Keratinocyte (primary cell): ENCODE results near the gene GLUD1. TPM values are rescaled to one million over a fixed set of nuclear protein-coding genes. Genes with fewer than 3 reads are reported as not detected.

ENCODE experiments used
- DNase-seq: peaks from one replicate; pipeline ENCODE4 v3.0.0-alpha.2; 2011; ENCODE audit warnings: low read depth, missing footprints, low spot score
- FAIRE-seq: peaks from 2 replicates; lab custom pipeline; 2011; peaks lifted over from hg19 to GRCh38; lab: Jason Lieb, UNC
- H2AFZ ChIP-seq: 2 replicates; pipeline ENCODE4 v1.6.0; 2012; ENCODE audit warnings: low read length, control low read depth, inconsistent platforms; ENCODE audit not compliant: control insufficient read depth
- H3K27ac ChIP-seq: 2 replicates; pipeline ENCODE4 v1.5.1; 2011; ENCODE audit warnings: low read length; ENCODE audit not compliant: control insufficient read depth, insufficient read depth
- H3K27me3 ChIP-seq: 3 replicates; pipeline ENCODE4 v1.6.0; 2011; ENCODE audit warnings: low read length; ENCODE audit not compliant: control insufficient read depth, insufficient read depth; ENCODE audit errors: extremely low read depth
- H3K36me3 ChIP-seq, 2 experiments: 2 replicates in 1 of 2; 3 replicates in 1 of 2; pipeline ENCODE4 v1.5.1; 2011; ENCODE audit warnings: low read length in 2 of 2, mild to moderate bottlenecking in 1 of 2; ENCODE audit not compliant: control insufficient read depth in 2 of 2, insufficient read depth in 2 of 2; ENCODE audit errors: extremely low read depth in 1 of 2
- H3K4me1 ChIP-seq: 3 replicates; pipeline ENCODE4 v1.5.1; 2011; ENCODE audit warnings: low read length; ENCODE audit not compliant: control insufficient read depth, insufficient read depth; ENCODE audit errors: extremely low read depth
- H3K4me2 ChIP-seq: 3 replicates; pipeline ENCODE4 v1.6.0; 2011; ENCODE audit warnings: low read depth, low read length; ENCODE audit not compliant: control insufficient read depth, insufficient read depth; ENCODE audit errors: extremely low read depth
- H3K4me3 ChIP-seq, 3 experiments: fragments of 200-600 bp in 1 of 3; sonication (generic) in 1 of 3; 2 replicates in 2 of 3; 3 replicates in 1 of 3; pipeline ENCODE4 v1.5.1; 2011 to 2016; ENCODE audit warnings: low read length in 3 of 3, mild to moderate bottlenecking in 3 of 3, control low read depth in 2 of 3, inconsistent platforms in 1 of 3, low read depth in 1 of 3, mixed read lengths in 1 of 3, mixed run types in 1 of 3, moderate library complexity in 1 of 3; ENCODE audit not compliant: control insufficient read depth in 2 of 3, insufficient read depth in 2 of 3; ENCODE audit errors: extremely low read depth in 1 of 3
- H3K79me2 ChIP-seq: 2 replicates; pipeline ENCODE4 v1.6.0; 2012; ENCODE audit warnings: low read length; ENCODE audit not compliant: control insufficient read depth, insufficient read depth
- H3K9ac ChIP-seq: 3 replicates; pipeline ENCODE4 v1.6.0; 2011; ENCODE audit warnings: low read length; ENCODE audit not compliant: control insufficient read depth, insufficient read depth; ENCODE audit errors: extremely low read depth
- H3K9me1 ChIP-seq: 3 replicates; pipeline ENCODE4 v1.6.0; 2011; ENCODE audit warnings: low read length; ENCODE audit not compliant: control insufficient read depth, insufficient read depth; ENCODE audit errors: extremely low read depth
- H3K9me3 ChIP-seq: 2 replicates; pipeline ENCODE4 v1.5.1; 2012; ENCODE audit warnings: low read depth, low read length; ENCODE audit not compliant: control insufficient read depth
- H4K20me1 ChIP-seq: 3 replicates; pipeline ENCODE4 v1.6.0; 2011; ENCODE audit warnings: low read length; ENCODE audit not compliant: control insufficient read depth, insufficient read depth; ENCODE audit errors: extremely low read depth
- CTCF ChIP-seq, 3 experiments: IDR thresholded peaks in 1 of 3; conservative IDR thresholded peaks in 1 of 3; optimal IDR thresholded peaks in 1 of 3; 2 replicates in 2 of 3; 3 replicates in 1 of 3; pipeline versions ENCODE3 to v1.5.1; 2011; ENCODE audit warnings: low read length in 3 of 3, mild to moderate bottlenecking in 3 of 3, moderate library complexity in 2 of 3, control low read depth in 1 of 3, inconsistent platforms in 1 of 3; ENCODE audit not compliant: insufficient read depth in 2 of 3; ENCODE audit errors: extremely low read depth in 1 of 3
- EZH2 ChIP-seq: IDR thresholded peaks from one replicate; pipeline ENCODE4 v1.6.1; 2012; ENCODE audit warnings: inconsistent platforms, mild to moderate bottlenecking, low read length, moderate library complexity
- dilution Hi-C: fragments of 300-500 bp; cut with MboI; formaldehyde crosslinking; loops from one replicate; pipeline ENCODE4 v1.7.0; 2020; ENCODE audit warnings: low sequenced_read_pairs; ENCODE audit not compliant: extremely low pct_ligation_motif_present
- polyA plus RNA-seq, 5 experiments: library from polyadenylated mRNA; depleted of rRNA in 3 of 5; stranded (reverse) in 3 of 5; stranded (forward) in 1 of 5; unstranded in 1 of 5; fragments of >200 nt; gene quantifications; 1 replicate in 1 of 5; 2 replicates in 3 of 5; 3 replicates in 1 of 5; pipeline versions ENCODE4 v1.2.1 to v1.2.3, GENCODE V29; 2011 to 2012; ENCODE audit warnings: missing spikeins in 2 of 5, low read depth in 1 of 5, low replicate concordance in 1 of 5

GLUD1 gene
- polyA plus RNA-seq, 1 donor (not counting 4 experiments of a cell fraction or from before 2014, with no cell fraction given): 124 TPM

- H2AFZ ChIP-seq: peak overlapping the region; percentile 81
- peak overlapping the region; percentile 79 for H3K4me2 ChIP-seq
- H3K9me1 ChIP-seq: no peaks in the 10 kb centered on the region
- peaks cover 72% of the 10 kb centered on the region for H3K79me2 ChIP-seq
- no peak for DNase-seq
- H3K9me3 ChIP-seq: no peaks in the 10 kb centered on the region
- TF ChIP-seq EZH2: no peak
- no peak for TF ChIP-seq CTCF (optimal IDR thresholded peaks at IDR 0.05 in 1 of 3, IDR thresholded peaks at IDR 0.05 in 1 of 3, conservative IDR thresholded peaks at IDR 0.05 in 1 of 3; ENCODE audit: extremely low read depth in 1 of 3, insufficient read depth in 2 of 3, low read length in 3 of 3)
- peak overlapping the region; percentile 76 to 84 (median 78) for H3K4me3 ChIP-seq
- peak overlapping the region; percentile 93 for H3K9ac ChIP-seq
- peak overlapping the region; percentile 90 for H3K27ac ChIP-seq
- peaks cover 3% of the 10 kb centered on the region in 2 experiments for H3K36me3 ChIP-seq
- H3K4me1 ChIP-seq: peaks cover 23% of the 10 kb centered on the region
- H4K20me1 ChIP-seq: no peaks in the 10 kb centered on the region
- dilution Hi-C loops: no loop called here
- no peak for FAIRE-seq
- no peaks in the 10 kb centered on the region for H3K27me3 ChIP-seq
Measured at GRCh38 chr10:87095236-87095945, 748 bp upstream of the GLUD1 start.

- peaks cover 3 to 5% of the 10 kb centered on the region in 2 experiments for H3K36me3 ChIP-seq
- DNase-seq (no peak), FAIRE-seq (no peak)
- H3K4me3 ChIP-seq: peak overlapping the region; percentile 78 to 99 (median 93)
- TF ChIP-seq EZH2: no peak
- TF ChIP-seq CTCF (optimal IDR thresholded peaks at IDR 0.05 in 1 of 3, IDR thresholded peaks at IDR 0.05 in 1 of 3, conservative IDR thresholded peaks at IDR 0.05 in 1 of 3; ENCODE audit: extremely low read depth in 1 of 3, insufficient read depth in 2 of 3, low read length in 3 of 3): no peak
- peak overlapping the region; percentile 89 for H3K9ac ChIP-seq
- H3K4me1 ChIP-seq: peaks cover 23% of the 10 kb centered on the region
- peak overlapping the region; percentile 96 for H3K4me2 ChIP-seq
- peaks cover 79% of the 10 kb centered on the region for H3K79me2 ChIP-seq
- H2AFZ ChIP-seq: no peak overlapping the region
- H3K27ac ChIP-seq: peak overlapping the region; percentile 85
- H3K9me1 ChIP-seq: no peaks in the 10 kb centered on the region
- H3K9me3 ChIP-seq: no peaks in the 10 kb centered on the region
- H4K20me1 ChIP-seq: no peaks in the 10 kb centered on the region
- dilution Hi-C loops: no loop called here
- no peaks in the 10 kb centered on the region for H3K27me3 ChIP-seq
Measured at GRCh38 chr10:87093632-87094372, 841 bp downstream of the GLUD1 start.
